ENCODE data around the gene NDRG4. TPM values are rescaled to one million over a fixed set of nuclear protein-coding genes. Genes with fewer than 3 reads are reported as not detected.

NDRG4 gene
- total RNA-seq, 1 experiment from 2014 or later, result 8.6 TPM

DNA sequence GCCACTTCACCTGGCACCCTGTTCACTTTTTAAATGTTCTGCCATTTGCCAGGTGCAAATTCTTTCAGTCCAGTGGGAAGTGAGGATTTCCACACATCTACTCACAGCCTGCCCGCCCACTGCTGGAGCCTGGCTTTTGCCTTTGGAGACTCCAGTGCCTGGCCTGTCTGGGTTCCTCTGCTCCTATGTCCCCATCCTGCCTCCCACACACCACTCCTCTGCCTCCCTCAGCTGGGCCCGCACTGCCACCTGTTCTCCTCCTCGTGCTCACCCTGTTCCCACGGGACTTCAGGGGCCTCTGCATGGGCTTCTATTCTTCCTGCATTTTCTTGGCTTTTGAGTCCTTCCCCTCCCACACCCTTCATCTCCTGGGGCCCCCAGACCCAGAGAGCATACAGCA is 7.9 kb upstream of the NDRG4 start:
- H3K9ac ChIP-seq (ENCODE audit: low read length), result no peak overlapping the region
- no peaks in the 10 kb centered on the region for H3K27me3 ChIP-seq (ENCODE audit: insufficient read depth, low read length)
- no peak overlapping the region for H3K4me3 ChIP-seq (replicated peaks in 1 of 2; ENCODE audit: low read depth in 1 of 2, low read length in 2 of 2)
- H3K79me2 ChIP-seq (ENCODE audit: insufficient read depth, low read length), result no peaks in the 10 kb centered on the region
- POLR2A ChIA-PET, result no interaction called here
- ATAC-seq (no peak), DNase-seq (ENCODE audit: low read depth, low spot score) (no peak)
- H3K9me2 ChIP-seq (ENCODE audit: insufficient read depth), result no peaks in the 10 kb centered on the region
- no TSS peak for BruUV-seq (replicated peaks)
- no peak overlapping the region for H3K4me2 ChIP-seq (ENCODE audit: low read length)
- H4K20me1 ChIP-seq (ENCODE audit: insufficient read depth), result no peaks in the 10 kb centered on the region
- no peaks in the 10 kb centered on the region for H3K9me3 ChIP-seq (ENCODE audit: control insufficient read depth in 1 of 2, insufficient read depth in 1 of 2, low read depth in 1 of 2, low read length in 2 of 2)
- CTCF ChIA-PET, result interaction anchor here (2.3 kb wide), 1 partner anchor 155 kb away, joined by 8 read pairs; no protein-coding TSS in a partner anchor
- intact Hi-C loops (cut with micrococcal nuclease), result no loop called here
- peaks cover 0 to 20% of the 10 kb centered on the region in 2 experiments; a peak in 3 of 4 replicates for H3K4me1 ChIP-seq (ENCODE audit: control insufficient read depth in 1 of 2, insufficient read depth in 2 of 2, low read length in 2 of 2)
- H3K36me3 ChIP-seq (ENCODE audit: control insufficient read depth in 1 of 2, insufficient read depth in 2 of 2, low read length in 2 of 2), result no peaks in the 10 kb centered on the region
- TF ChIP-seq CEBPB (IDR thresholded peaks at IDR 0.05; ENCODE audit: low read depth) (no peak), RAD21 (IDR thresholded peaks at IDR 0.05; ENCODE audit: low read depth) (no peak), ELF1 (IDR thresholded peaks at IDR 0.05; ENCODE audit: borderline replicate concordance, low read depth) (no peak), ZBTB33 (IDR thresholded peaks at IDR 0.05; ENCODE audit: extremely low read depth, insufficient replicate concordance, low read length) (no peak), EZH2phosphoT487 (IDR thresholded peaks at IDR 0.05; ENCODE audit: borderline replicate concordance) (no peak), SIN3A (IDR thresholded peaks at IDR 0.05; ENCODE audit: low read depth) (no peak), SRF (IDR thresholded peaks at IDR 0.05; ENCODE audit: low read depth) (no peak), EZH2 (IDR thresholded peaks at IDR 0.05) (no peak)
- TF ChIP-seq, protein P1, sequence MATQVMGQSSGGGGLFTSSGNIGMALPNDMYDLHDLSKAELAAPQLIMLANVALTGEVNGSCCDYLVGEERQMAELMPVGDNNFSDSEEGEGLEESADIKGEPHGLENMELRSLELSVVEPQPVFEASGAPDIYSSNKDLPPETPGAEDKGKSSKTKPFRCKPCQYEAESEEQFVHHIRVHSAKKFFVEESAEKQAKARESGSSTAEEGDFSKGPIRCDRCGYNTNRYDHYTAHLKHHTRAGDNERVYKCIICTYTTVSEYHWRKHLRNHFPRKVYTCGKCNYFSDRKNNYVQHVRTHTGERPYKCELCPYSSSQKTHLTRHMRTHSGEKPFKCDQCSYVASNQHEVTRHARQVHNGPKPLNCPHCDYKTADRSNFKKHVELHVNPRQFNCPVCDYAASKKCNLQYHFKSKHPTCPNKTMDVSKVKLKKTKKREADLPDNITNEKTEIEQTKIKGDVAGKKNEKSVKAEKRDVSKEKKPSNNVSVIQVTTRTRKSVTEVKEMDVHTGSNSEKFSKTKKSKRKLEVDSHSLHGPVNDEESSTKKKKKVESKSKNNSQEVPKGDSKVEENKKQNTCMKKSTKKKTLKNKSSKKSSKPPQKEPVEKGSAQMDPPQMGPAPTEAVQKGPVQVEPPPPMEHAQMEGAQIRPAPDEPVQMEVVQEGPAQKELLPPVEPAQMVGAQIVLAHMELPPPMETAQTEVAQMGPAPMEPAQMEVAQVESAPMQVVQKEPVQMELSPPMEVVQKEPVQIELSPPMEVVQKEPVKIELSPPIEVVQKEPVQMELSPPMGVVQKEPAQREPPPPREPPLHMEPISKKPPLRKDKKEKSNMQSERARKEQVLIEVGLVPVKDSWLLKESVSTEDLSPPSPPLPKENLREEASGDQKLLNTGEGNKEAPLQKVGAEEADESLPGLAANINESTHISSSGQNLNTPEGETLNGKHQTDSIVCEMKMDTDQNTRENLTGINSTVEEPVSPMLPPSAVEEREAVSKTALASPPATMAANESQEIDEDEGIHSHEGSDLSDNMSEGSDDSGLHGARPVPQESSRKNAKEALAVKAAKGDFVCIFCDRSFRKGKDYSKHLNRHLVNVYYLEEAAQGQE (IDR thresholded peaks at IDR 0.05; ENCODE audit: low read depth), result no peak
- no peak overlapping the region for H3K27ac ChIP-seq (ENCODE audit: low read depth, low read length)
- RAD21 ChIA-PET (ENCODE audit: low non-redundant PET in 1 of 2, low total read pairs in 2 of 2, uncharacterized antibody in 2 of 2, unreplicated experiment in 2 of 2), result no interaction called here
- no peak overlapping the region for H2AFZ ChIP-seq (ENCODE audit: low read depth, low read length, poor library complexity, severe bottlenecking)

All from HCT116 (cell line).